GM12865 (cell line): Measurements from ENCODE around the gene DUOX1.

ENCODE experiments used
- DNase-seq: peaks from one replicate; pipeline ENCODE4 v3.0.0; 2010; ENCODE audit warnings: low read depth
- H3K4me3 ChIP-seq: 2 replicates; pipeline ENCODE4 v1.5.1; 2011; ENCODE audit warnings: mild to moderate bottlenecking, low read depth, low read length, control low read depth
- TF ChIP-seq, protein P1 (sequence below): IDR thresholded peaks from 2 replicates; pipeline ENCODE4 v1.5.1; 2011; ENCODE audit warnings: low read length, control low read depth, low read depth, inconsistent platforms; ENCODE audit not compliant: insufficient read depth; ENCODE audit errors: missing control alignments

The DUOX1 gene

GRCh38 chr15:45089712-45090373 is 40.0 kb upstream of the DUOX1 start:
- no peak overlapping the region for H3K4me3 ChIP-seq
- no peak for DNase-seq
- TF ChIP-seq, protein P1, sequence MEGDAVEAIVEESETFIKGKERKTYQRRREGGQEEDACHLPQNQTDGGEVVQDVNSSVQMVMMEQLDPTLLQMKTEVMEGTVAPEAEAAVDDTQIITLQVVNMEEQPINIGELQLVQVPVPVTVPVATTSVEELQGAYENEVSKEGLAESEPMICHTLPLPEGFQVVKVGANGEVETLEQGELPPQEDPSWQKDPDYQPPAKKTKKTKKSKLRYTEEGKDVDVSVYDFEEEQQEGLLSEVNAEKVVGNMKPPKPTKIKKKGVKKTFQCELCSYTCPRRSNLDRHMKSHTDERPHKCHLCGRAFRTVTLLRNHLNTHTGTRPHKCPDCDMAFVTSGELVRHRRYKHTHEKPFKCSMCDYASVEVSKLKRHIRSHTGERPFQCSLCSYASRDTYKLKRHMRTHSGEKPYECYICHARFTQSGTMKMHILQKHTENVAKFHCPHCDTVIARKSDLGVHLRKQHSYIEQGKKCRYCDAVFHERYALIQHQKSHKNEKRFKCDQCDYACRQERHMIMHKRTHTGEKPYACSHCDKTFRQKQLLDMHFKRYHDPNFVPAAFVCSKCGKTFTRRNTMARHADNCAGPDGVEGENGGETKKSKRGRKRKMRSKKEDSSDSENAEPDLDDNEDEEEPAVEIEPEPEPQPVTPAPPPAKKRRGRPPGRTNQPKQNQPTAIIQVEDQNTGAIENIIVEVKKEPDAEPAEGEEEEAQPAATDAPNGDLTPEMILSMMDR, result no peak

- no peak for DNase-seq
- no peak overlapping the region for H3K4me3 ChIP-seq
Measured at GRCh38 chr15:45091161-45091560, 38.6 kb upstream of the DUOX1 start.

GRCh38 chr15:45091576-45091975 is 38.2 kb upstream of the DUOX1 start:
- no peak overlapping the region for H3K4me3 ChIP-seq
- TF ChIP-seq, protein P1, result no peak
- DNase-seq, result no peak

More at GRCh38 chr15:45091161-45091560, 38.6 kb upstream of the DUOX1 start:
- TF ChIP-seq, protein P1, result no peak

DNA sequence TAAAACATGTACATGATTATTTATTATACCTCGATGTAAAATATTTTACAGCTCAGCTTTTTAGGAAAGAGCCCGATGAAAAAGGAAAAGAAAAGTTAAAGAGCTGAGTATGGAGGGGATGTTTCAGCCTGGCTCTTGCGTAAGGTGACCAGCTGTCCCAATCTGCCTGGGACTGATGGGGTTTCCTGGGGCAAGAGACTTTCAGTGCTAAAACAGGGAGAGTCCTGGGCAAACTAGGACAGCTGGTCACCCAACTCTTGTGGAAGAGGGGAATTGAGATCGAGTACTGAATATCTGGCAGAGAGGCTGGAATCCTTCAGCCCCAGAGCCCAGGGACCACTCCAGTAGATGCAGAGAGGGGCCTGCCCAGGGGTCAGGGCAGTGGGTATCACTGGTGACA is 36.8 kb upstream of the DUOX1 start:
- no peak for DNase-seq
- TF ChIP-seq, protein P1, result no peak
- no peak overlapping the region for H3K4me3 ChIP-seq

DNA sequence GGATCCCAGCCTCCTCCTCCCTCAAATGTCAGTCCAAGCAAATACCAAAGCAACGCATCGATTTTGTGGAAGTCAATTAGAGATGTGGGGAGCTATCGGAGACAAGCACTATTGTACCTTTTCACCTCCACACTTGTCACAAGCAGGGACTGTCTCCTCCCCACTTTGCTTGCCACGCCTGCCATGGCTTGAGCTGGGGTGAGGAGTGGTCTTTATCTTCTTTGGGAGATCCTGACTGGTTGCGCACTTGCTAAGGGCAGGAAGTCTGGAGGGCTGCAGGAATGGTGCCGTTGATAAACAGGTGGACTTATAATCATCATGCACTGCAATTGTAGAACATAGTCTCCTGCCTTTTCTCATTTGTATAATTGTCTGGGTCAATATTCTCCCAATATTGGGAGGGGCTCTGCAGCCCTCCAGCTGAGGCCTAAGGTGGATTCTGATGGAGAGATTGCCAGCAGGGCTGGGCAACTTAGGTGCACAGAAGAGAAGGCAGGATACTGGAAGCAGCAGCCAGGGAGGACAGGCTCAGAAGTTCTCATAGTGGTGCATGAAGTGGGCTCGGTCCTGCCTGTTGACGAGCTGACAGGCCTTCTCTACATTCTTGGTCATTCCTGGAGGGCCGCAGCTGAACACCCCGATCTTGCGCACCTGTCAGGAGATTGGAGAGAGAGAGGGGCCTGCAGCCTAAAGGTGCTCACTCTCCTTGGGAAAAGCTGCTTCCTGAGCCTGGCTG is 36.0 kb upstream of the DUOX1 start:
- H3K4me3 ChIP-seq, result no peak overlapping the region
- TF ChIP-seq, protein P1, result no peak
- no peak for DNase-seq

GRCh38 chr15:45094358-45094730 is 35.5 kb upstream of the DUOX1 start:
- no peak overlapping the region for H3K4me3 ChIP-seq
- TF ChIP-seq, protein P1, result no peak
- DNase-seq, result no peak
